Cardiac septum (tissue), 1 donor: ENCODE data around the gene BEST4. TPM values are rescaled to one million over a fixed set of nuclear protein-coding genes. Genes with fewer than 3 reads are reported as not detected.
A peak's percentile ranks its signal among the peaks of the same experiment; 100 is the strongest.
"Not testable (repeated sequence)": the region's sequence is repeated elsewhere in the genome, so short reads cannot be mapped to it uniquely, and the experiment has no call there.

Experiments
- DNase-seq: peaks from one replicate; pipeline ENCODE4 v3.0.0-alpha.2; 2020; ENCODE audit warnings: low spot score
- intact Hi-C: fragments of 100-400 bp; cut with DNase I; formaldehyde crosslinking; loops from one replicate; pipeline ENCODE4 v1.14.0; 2022
- total RNA-seq: library from RNA; stranded (reverse); fragmentation: NEBNext Ultra II Directional; extraction: Animal tissue kit (Norgen Biotek cat#: 25700); gene quantifications from one replicate; pipeline ENCODE4 v1.2.1, GENCODE V29; 2021
- donor health status: DM: no; HTN: no; CAD: no.

Gene BEST4
- total RNA-seq, 1 donor from 2014 or later: 0.11 TPM

DNA sequence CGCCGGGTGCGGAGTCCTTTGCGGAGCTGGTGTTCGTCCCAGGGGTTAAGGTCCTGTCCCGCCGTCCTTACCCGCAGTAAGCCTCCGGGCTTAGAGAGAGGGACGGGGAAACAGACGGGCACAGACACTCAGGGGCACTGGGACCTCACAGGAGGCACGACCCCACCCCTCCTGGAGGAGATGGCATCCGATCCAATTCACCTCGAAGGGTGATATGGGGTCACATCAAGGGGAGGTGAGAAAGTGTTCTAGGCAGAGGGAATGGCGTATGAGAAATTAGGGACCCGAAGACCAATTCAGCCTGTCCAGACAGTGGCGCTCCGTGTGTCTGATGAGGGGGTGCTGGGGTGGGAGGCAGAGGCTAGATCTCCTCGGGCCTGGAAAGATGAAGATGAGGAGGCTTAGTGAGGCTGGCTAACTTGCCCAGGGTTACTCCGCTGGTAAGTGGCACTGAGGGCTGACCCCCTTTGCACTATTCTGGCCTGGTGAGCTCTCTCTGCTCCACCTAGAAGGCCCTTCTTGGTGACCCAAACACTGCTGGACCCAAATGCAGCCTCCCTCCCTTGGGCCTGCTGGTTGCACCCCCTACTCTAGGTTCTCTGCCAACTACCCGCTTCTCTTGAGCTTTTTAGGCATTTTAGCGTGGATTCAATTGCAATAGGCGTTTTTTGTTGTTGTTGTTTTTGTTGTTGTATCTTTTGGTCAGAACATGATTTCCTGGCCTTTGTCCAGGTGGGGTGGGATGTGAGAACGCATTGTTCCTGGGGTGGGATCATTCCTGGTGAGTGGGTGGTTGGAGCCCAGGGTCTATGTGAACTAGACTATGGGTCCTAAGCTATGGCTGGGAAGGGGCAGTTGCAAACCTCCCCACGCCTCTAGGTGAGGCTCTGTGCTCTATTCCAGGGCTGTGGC is 32.6 kb upstream of the BEST4 start:
- DNase-seq: no peak
- intact Hi-C loops: no loop called here

DNA sequence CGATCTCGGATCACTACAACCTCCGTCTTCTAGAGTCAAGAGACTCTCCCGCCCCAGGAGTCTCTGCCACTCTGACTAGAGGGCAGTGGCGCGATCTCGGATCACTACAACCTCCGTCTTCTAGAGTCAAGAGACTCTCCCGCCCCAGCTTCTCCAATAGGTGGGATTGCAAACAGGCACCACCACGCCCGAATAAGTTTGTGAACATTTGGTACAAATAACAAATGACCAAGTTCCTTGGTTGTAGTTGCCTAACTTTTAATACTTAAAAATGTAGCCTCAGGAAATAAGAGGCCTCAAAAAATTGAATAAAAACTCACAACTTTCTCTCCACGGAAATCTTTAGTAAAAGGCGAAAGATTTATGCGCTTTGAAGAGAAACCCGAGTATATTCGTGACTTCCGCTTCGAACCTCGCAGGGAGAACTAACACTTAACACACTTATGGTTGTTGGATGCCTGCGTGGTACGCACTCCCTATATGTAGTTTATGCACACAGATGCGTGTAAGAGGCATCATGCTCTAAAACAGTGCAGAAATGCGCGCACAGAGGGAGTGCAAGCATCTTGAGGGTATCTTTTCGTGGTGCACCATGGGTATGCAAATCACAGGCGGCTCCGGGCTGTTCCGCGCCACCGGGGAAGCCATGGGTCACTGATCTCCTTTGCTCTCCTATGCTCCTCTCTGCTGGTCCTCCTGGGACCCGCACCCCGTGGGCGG is 31.8 kb upstream of the BEST4 start:
- DNase-seq: peak; percentile 86
- intact Hi-C loops: loop anchor here (2.0 kb wide), 1 partner anchor 19 kb away; the partner anchor contains the start of gene PLK3

DNA sequence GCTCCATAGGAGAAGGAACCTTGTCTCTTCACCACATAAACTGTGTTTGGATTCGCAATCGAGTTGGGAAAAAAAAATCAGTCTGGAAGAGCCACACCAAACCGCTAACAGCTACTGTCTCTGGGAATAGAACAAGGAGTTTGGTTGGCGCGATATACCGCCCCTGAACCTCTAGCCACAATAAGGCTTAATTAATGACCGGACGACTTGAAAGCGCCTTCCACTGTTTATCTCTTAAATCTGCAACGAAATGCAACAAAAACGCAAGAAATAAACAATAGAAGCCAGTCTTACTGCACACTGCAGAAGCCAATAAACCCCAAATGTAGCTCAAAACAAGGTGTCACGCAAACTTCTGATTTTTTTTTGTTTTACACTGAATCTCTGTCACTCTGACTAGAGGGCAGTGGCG is 31.2 kb upstream of the BEST4 start:
- peak; percentile 24 for DNase-seq

DNA sequence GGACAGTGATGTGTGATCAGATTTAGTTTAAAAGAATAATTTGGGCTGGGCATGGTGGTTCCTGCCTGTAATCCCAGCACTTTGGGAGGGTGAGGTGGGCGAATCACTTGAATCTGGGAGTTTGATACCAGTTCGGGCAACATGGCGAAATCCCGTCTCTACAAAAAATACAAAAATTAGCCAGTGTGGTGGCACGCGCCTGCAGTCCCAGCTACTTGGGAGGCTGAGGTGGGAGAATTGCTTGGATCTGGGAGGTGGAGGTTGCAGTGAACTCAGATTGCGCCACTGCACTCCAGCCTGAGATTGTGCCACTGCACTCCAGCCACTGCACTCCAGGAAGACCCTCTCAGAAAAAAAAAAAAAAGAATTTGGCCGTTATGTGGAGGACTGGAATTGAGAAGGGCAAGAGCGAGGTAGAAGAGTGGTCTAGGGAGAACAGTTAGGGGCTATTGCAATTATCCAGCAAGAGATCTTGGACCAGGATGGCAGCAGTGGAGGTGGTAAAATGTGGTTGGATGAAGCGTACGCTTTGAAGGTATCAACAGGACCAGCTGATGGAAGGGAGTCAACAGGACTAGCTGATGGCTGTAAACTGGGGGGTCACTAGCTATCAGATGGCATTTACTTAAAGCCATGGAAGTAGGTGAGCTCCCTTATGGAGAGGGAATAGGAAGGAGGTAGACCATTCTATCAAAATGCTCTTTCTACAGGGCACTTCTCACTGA is 30.0 kb upstream of the BEST4 start:
- no peak for DNase-seq
- intact Hi-C loops: loop anchor here (2.0 kb wide), 1 partner anchor 17 kb away; the partner anchor contains the start of gene PLK3

More for the DNA sequence above, 31.2 kb upstream of the BEST4 start:
- intact Hi-C loops: loop anchor here (2.0 kb wide), 1 partner anchor 18 kb away; the partner anchor contains the start of gene PLK3

DNA sequence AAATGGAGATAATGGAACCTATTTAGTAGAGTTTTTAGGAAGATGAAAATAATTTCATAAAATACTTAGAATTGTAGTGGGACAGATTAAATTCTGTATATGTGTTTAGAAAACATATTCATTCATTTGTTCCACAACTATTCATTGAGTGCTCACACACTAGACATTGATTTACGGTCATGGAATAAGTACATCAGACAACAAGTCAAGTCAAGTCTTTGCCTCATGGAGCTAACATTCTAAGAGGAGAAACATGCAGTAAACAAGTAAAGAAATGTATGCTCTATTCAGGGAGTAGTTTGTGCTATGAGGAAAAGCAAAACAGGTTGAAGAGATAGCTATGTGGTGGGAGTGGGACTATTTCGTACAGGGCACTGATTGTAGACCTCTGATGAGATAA is 29.3 kb upstream of the BEST4 start:
- intact Hi-C loops: no loop called here
- no peak for DNase-seq

DNA sequence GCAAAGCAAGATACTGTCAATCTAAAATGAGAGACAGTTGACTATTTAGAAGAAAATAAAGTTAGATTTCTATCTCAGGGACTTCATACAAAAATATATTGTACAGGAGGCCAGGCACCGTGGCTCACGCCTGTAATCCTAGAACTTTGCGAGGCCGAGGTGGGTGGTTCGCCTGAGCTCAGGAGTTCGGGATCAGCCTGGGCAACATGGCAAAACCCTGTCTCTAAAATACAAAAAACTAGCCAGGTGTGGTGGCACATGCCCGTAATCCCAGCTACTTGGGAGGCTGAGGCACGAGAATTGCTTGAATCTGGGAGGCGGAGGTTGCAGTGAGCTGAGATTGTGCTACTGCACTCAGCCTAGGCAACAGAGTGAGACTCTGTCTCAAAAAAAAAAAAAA is 28.0 kb upstream of the BEST4 start:
- DNase-seq, intact Hi-C loops: not testable (repeated sequence)

DNA sequence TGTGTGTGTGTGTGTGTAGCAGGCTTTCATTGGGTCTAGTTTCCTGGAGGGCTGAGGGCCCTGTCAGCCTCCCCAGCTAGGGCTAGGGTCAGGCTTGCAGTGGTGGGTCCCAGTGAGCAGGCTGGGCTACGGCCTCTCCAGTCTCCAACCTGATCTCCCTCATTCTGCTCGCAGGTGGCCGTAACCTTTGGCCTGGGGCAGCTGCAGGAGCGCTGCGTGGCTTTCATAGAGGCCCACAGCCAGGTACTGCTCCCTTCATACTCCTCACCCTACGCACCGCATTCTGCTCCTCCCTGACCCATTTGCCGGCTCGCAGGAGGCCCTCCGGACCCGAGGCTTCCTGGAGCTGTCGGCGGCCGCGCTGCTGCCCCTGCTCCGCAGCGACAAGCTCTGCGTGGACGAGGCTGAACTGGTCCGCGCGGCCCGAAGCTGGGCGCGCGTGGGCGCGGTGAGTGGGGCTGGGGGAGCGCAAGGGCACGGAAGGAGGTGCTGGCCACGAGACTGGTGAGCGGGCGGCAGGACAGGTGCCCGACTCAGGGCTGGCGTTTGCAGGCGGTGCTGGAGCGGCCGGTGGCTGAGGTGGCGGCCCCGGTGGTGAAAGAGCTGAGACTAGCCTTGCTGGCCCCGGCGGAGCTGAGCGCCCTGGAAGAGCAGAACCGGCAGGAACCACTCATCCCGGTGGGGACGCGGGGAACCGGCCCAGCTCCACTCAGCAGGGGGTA is 25.0 kb upstream of the BEST4 start:
- intact Hi-C loops: no loop called here
- peak; percentile 74 for DNase-seq

DNA sequence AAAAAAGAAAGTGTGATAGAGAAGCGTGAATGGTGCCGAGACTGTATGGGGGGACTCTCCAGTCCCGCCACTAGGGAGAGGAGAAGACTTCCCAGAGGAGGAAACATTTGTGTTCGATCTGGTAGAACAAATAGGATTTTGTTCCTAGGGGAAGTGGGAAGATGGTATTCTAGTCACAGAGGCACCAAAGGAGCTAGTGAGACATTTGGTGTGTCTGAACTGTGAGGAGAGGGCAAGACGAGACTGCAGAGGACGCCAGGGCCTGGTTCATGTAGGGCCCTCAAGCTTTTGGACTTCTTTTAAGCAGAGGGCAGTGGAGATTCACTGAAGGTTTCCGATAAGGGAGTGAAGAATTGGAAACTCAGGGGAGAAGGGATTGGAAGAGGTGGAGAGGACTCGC is 23.3 kb upstream of the BEST4 start:
- peak; percentile 38 for DNase-seq
- intact Hi-C loops: no loop called here

DNA sequence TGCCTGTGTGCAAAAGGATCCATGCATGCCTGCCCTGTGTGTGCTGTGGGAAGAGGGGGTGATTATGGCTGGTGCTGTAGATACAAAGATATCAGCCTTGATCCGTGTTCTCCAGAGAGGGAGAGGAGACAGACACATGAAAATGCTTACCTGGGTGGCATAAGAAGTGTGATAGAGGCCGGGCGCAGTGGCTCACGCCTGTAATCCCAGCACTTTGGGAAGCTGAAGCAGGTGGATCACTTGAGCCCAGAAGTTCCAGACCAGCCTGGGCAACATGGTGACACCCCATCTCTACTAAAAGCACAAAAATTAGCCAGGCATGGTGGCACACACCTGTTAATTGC is 22.8 kb upstream of the BEST4 start:
- DNase-seq, intact Hi-C loops: not testable (repeated sequence)

DNA sequence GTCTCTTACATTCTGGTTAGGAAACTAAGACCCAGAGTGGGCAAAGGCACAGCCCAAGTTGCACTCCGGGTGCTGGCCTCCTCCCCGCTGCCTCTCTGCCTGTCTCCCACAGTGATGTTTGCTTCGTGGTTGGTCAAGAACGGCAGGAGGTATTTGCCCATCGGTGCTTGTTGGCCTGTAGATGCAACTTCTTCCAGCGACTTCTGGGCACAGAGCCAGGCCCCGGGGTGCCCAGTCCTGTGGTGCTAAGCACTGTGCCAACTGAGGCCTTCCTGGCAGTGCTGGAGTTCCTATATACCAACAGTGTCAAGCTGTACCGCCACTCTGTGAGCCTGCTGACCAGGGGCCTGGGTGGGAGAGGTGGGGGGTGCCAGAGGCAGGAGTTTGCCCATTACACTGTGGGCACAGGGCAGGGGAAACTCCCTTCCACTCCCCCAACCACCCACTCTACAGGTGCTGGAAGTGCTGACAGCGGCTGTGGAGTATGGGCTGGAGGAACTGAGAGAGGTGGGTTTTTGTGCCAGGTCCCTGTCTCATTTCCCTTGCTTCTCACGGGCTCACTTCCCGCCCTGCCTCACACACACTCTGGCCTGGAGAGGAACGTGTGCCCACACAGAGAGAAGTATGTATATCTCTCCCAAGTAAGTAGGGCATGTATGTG is 22.3 kb upstream of the BEST4 start:
- intact Hi-C loops: no loop called here
- DNase-seq: peak; percentile 74

DNA sequence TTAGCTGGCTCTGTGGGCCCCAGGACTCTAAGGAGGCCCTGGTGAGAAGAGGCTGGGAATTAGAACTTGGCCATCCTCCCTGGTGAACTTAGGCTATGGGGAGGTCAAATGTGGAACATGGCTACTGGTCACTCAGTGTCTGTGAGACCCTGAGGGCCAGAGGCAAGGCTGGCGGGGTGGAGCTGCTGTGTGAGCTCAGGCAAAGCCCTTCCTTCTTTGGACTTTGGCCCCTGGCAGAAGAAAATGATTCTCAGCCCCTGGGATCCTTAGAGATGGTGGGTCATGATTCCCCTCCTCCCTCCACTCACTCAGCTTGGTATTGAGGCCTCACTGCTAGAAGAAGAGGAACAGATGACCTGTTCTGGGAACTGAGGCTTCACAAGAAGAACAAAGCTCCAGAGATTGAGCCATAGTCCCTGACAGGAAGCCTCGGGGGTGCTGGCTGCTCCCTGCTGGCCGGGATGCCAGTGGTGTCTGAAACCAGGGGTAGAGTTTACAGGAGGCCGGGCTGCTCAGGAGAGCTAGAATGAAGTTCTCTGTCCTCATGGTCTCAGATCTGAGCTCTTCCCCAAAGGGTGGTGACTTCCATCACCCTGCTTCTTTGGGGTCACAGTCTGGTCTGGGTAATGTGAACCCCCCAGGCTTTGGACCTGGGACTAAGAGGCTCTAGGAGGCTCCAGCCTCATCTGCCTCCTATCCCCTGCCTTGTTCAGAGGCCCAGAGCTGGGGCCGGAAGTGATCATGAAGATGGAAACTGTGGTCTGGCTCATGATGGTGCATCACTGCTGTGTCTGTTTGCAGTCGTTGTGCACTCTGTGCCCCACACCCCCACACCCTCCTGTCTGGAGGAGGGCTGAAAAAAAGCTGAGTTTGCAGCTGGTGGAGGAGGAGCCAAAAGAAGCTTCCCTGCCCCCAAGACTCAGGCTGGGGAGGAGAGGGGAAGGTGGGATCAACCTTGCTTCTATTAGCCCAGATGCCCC is 21.3 kb upstream of the BEST4 start:
- DNase-seq: no peak
- intact Hi-C loops: loop anchor here (10.0 kb wide), 1 partner anchor 496 kb away; no protein-coding TSS in a partner anchor

DNA sequence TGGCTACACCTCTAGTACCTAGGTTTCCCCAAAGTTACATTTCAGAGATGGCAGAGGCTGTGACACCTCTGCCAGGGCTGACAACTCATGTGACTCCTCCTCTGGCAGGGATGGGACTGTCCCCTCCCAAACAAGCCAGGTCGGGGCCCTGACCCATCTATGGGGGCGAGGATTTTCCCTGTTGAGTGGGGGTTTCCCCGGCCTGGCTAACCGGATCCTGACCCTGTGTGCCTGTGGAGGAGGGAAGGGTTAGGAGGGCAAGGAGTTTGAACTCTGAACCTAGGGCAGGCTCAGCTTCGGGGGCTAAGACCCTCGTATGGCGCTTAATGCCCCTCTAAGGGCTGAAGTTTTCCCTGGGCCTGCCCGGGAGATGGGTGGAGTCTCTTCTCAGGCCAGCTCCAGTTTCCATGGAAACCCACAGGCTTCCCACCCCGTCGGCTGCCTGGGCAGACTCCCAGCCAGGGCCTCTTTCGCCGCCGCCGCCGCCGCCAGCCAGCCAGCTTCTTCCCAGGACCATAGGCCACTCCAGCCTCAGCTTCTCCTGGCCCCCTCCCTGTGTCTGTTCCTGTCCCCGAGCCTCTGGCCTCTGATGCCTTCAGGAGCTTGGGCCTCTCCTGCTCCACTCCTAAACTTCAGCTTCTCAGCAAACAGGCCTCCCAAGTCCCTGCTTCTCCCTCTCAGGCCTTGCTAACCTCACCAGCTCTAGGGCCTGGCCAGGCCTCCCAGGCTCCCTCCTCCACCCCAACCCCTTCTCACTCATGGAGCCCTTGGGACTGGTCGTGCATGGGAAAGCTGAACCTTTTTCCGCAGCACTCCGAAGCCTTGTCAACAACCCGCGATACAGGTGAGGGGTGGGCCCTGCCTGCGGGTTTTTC is 20.3 kb upstream of the BEST4 start, which contains the start of gene BTBD19:
Gene BTBD19, plus strand, starts transcription at position 461 of the 875 bp plus-strand sequence. Its CDS starts 298 bp downstream, at position 759.
- DNase-seq: peak; percentile 90
- intact Hi-C loops: loop anchor here (10.0 kb wide), 1 partner anchor 497 kb away; no protein-coding TSS in a partner anchor

DNA sequence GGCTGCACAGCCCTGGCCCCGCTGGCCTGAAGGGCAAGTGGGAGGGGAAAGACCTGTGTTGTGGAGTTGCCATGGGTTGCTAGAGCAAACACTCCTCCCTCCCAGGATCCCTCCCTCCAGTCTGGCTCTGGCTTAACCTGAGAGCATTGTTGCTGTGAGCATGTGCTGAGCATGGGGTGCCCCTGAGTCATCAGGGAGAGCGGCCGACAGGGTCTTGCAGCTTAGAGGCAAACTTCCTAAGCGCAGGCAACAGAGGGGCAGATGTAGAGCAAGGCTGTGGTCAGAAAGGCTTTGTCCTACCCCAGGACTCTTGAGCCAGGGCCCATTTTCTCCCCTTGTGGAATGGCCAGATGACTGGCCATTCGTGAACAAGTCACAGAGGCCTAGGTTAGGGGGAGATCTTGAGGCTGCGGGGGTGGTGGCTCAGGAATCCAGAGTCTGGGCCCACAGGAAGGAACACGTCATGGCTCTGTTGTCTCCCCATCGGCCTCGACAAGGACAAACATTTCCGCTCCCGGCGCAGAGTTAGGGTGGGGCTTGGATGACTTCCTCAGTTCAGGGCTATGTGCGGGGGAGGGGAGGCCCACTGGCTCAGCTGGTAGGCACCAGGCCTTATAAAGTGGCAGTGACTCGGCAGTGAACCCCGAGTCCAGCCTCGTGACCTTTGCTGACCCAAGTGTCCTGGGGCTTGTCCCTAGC is 19.5 kb upstream of the BEST4 start:
- intact Hi-C loops: loop anchor here (10.0 kb wide), 1 partner anchor 497 kb away; no protein-coding TSS in a partner anchor
- peak; percentile 99 for DNase-seq

DNA sequence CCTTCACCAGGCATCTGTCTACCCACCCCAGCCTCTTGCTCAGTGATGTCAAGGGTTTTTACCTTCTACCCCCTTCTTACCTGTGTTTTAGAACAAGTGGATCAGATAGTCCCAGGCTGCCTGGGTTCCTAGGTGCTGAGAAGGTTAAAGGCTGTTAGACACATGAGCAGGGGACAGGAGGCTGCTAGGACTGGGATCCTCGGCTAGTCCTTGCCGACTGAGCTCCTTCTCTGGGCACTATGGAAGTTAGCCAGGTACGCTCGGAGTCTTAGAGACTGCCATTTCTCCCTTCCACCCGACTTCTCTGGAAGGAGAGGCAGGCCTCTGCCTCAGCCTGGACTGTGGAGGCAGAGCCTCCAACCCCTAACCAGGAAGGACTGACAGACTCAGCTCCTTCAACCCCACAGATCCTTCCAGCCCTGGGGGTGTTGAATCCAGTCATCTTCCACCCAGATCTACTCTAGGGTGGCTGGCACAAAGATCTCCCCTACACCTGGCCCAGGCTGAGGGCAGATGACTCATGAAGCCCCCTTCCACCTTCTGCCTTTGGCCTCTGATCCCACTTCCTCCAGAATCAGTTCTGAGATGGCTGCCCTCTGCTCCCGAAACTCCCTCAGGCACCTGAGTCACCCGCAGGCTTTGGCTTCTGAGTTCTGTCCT is 18.9 kb upstream of the BEST4 start, which contains the start of gene DYNLT4:
Gene DYNLT4, minus strand, starts transcription at position 648 of the 660 bp plus-strand sequence. CDS start 683 bp downstream, outside the sequence.
- DNase-seq: no peak
- intact Hi-C loops: loop anchor here (10.0 kb wide), 1 partner anchor 498 kb away; no protein-coding TSS in a partner anchor
